Astrocyte of the hippocampus (primary cell): ENCODE results near the gene LHFPL3.
A peak's percentile ranks its signal among the peaks of the same experiment; 100 is the strongest.
"Not testable (repeated sequence)": the region's sequence is repeated elsewhere in the genome, so short reads cannot be mapped to it uniquely, and the experiment has no call there.

Experiments used
- DNase-seq: peaks from one replicate; pipeline ENCODE4 v3.0.0; 2011; ENCODE audit warnings: low read depth, low spot score

LHFPL3 gene

DNA sequence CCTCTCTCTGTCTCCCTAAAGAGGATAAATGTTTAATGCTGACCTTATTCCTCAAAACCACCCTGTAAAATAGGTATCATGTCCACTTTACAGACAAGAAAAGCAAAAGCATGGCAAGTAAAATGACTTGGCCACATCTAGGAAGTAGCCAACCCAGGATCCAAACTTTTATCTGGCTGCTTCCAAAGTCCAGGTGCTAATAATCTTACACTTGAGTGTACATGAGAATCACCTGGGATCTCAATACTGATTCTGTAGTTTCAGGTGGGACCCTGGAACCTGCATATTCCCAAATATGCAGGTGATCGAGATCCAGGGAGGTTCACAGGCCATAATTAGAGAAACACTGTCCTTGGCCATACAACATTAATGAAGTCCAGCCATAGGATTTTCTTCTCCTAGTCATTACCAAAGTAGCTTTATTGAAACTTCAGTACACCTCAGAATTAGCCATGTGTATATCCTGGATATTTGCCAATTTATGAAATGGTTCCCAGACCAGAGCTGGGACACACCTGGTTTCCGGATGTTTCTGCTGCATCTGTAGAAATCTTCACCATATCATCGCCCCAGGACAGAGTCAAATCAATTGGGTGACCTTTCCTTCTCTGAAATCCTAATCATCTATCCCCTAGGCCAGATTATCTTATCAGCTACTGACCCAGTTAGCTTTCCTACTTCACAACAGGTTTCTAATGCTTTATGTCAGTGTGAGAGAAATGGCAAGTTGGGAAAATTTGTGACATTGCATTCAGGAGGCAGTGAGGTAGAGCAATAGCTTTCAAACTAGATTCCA is 566.5 kb downstream of the LHFPL3 start:
- DNase-seq = no peak

DNA sequence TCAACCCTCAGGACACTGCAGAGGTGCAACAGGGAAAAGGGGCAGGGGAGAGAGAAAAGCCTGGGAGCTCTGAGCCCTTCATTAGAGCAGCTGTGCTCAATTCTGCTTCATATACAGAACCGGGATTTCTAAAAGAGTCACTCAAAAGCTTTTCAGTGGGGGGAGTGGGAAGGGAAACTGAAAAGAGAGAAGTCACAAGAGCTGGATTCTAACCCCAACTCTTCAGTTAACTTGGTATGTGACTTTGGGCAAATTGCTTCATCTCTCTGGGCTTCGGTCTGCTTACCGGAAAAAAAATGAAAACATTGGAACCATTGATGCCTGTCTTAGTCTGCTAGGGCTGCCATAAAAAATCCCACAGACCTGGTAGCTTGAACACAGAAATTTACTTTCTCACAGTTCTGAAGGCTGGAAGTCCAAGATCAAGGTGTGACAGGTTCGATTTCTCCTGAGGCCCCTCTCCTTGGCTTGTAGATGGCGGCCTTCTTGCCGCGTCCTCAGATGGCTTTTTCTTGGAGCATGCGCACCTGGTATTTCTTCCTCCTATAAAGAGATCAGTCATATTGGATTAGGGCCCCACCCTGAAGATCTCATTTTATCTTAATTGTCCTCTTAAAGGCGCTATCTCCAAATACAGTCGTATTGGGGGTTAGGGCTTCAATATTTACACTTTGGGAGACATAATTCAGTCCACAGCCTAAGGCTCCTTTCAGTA is 567.3 kb downstream of the LHFPL3 start:
- no peak for DNase-seq

DNA sequence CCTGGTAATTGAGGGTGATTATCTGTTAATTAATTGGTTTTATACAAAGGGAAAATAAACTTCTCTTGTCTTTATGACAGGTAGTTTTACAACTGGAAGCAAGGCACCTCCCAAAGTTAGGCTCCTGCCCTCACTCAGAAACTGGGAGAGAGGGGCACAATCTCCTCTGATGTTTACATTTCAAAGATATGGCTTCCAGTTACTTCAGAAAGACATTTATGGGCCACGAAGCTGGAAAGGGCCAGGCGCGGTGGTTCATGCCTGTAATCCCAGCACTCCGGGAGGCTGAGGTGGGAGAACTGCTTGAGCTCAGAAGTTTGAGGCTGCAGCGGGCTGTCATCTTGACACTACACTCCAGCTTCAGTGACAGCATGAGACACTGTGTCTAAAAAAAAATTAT is 570.0 kb downstream of the LHFPL3 start:
- no peak for DNase-seq

DNA sequence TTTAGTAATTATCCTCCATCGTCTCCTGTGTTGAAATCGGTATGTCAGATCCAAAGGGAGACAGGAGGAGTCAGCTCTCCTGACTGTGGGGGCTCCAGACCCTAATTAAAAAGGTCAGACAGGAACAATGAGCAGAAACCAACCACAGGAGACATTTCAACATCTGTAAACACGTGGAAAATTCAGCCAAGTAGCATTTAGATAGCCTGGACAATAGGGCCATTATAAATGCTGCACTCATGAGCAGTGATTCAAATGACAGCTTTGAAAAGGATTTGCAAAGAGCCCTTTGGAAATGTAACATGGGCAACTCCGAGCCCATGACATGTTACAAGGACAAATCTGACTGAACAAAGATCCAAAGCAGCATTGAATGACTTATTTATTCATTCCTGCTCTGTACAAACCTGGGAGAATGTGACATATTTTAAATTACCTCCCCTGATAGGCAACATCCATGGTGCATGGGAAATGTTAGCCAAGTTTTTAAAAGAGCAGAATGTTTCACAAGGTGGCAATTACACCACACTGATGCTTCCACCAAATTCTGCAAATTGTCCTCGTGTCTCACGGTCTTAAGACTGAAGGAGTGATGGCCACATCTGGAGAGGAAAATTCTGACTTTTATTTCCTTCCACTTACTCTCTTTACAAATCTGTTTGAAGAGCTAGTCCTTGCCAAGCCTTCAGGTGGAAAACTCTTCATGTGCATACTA is 572.3 kb downstream of the LHFPL3 start:
- no peak for DNase-seq

DNA sequence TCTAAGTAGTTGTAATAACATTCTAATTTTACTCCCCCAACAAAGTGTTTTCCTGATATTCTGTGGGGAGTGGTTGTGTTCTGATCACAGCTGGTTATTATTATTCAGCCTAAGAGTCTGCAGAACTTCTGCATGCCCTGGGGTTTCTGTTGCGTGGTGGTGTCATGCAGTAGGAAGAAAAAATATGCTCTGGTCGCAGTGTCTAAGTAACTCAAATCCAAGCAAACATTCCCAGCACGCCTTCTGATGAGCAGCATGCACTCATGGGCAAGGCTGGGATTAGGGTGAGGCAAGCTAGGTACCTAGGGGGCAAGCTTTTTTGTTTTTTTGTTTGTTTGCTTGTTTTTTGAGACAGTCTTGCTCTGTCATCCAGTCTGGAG is 572.8 kb downstream of the LHFPL3 start:
- no peak for DNase-seq

DNA sequence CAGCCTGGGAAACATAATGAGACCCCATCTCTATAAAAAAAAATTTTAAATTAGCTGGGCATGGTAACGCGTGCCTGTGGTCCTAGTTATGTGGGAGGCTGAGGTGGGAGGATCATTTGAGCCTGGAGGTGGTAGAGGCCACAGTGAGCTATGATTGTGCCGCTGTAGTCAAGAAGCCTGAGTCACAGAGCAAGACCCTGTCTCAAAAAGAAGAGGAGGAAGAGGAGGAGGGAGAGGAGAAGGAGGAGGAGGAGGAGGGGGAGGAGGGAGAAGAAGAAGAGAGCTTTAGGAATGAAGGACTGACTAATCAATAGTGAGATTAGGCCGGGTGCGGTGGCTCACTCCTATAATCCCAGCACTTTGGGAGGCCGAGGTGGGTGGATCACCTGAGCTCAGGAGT is 573.8 kb downstream of the LHFPL3 start:
- DNase-seq = no peak

DNA sequence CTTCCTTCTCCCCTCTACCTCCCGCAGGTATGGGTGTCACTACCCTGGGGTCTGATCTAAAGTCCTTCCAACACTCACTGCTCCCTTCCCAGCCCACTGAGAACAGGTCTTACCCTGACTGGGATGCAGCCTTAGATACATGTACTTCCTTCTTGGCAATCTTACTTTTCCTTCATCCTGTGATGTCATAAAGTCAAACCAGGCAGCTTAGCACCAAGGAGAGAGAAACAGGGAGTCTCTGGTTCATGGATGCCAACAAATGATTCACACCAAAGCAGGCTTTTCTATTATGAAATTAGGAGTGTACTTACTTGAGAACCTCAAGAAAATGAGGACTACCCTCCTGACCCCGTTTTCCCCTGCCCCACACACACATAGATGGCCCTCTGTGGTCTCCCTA is 574.6 kb downstream of the LHFPL3 start:
- DNase-seq = no peak

DNA sequence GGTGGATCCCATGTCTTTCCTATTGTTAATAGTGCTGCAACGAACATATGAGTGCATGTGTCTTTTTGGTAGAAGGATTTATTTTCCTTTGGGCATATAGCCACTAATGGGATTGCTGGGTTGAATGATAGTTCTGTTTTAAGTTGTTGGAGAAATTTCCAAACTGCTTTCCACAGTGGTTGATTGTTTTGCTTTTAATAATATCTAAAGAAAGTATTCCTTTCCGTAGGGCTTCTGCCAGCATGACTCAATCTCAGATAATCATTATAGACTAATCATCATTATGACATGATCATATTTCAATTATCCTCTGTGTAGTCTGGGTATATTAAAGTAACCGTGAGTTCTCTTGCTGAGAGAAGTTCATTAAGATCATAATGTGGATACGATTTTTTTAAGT is 575.4 kb downstream of the LHFPL3 start:
- DNase-seq = no peak

DNA sequence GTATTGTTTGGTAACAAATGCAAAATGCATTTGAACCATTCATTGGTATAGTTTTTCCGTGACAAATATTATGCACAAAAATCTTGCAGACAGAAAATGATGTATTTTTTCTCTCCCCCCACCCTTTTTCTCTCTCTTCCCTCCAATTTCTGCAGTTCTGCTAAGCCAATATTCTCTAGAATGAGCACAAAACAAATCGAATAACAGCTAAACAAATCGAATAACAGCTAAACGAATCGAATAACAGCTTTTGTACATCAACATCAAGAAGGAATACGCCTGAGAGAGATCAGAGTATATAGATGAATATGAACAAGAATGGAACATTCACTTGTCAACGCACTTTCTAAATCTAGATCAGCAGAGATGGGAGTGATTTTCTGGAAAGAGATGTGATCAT is 577.6 kb downstream of the LHFPL3 start:
- no peak for DNase-seq

DNA sequence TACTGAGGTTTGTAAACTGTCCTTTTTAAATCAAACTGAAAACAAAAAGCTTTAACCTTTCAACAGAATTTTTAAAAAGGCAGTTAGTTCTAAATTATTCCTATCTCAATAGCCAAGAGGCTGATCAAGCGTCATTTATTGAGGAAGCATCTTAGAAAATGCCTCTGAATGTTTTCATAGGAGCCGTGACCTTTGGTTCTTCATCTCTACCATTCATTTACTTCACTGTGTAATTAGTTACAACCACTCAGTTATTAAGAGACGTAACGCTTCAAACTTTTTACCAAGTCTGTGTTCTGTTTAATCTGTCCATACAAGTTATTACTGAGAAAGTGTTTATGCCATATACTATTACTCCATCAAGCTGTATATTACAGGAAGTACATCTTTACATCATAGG is 578.2 kb downstream of the LHFPL3 start:
- no peak for DNase-seq

DNA sequence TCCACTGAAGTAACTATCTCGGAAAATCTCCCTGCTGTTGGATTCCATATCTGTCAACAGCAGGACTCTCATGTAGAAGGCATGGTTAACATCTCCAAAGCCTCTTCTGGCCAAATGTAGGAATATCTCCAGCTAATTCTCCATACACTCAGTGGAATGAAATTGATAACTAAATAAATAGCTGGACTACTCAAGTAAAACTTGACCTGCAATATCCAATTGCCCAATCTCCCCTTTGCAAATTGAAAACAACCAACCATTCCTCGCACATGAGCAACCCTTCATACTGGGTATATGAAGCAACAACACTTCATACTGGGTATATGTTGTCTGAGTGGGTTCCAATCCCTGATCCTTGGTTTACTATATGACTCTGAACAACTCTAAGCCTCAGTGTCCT is 580.2 kb downstream of the LHFPL3 start:
- DNase-seq = no peak

DNA sequence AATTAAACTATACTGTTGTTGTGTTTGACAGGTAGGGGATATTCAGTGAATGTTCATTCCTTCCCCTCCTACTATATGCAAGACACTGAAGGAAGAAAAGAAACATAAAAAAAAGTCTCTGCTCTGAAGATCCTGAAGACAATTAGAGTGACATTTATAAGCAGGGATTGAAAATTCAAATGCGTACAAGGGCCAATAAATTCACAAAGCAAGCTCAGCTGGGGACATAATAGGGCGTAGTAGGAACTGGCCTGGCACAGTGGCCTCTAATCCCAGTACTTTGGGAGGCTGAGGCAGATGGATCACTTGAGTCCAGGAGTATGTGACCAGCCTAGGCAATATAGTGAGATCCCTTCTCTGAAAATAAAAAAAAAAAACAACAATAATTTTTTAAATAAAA is 580.7 kb downstream of the LHFPL3 start:
- DNase-seq = no peak

DNA sequence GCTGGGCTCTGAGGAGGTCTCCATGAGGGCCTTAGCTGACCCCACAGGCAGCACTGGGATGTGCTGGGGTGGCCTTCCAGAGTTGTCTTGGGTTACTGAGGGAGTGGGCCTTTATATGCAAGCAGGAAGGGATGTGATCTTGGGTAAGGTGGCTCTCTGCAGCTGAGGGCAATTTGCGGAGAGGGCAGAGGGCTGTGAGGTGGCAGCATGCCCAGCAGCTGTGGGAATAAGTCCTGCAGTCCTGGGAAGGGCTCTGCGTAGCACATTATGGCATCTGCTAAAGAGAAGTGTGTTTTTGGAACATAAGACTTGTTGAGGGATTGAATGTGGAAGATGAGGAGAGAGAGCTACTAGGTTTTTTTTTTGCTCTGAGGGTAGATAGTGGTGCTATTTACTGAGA is 586.0 kb downstream of the LHFPL3 start:
- DNase-seq = no peak

DNA sequence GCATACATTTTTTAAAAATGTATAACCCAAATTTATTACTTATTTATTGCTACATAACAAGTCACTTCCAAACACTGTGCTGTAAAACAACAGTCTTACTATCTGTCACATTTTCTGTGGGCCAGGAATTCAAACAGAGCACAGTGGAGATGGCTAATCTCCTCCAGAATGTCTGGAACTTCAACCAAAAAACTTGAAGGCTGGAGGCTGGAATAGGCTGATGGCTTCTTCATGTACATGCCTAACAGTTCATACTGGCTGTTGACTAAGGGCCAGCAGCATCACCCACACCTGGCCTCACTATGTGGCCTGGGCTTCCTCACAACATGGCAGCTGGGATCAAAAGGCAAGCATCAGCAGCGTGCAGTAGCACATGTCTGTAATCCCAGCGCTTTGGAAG is 593.2 kb downstream of the LHFPL3 start:
- DNase-seq = peak; percentile 24

DNA sequence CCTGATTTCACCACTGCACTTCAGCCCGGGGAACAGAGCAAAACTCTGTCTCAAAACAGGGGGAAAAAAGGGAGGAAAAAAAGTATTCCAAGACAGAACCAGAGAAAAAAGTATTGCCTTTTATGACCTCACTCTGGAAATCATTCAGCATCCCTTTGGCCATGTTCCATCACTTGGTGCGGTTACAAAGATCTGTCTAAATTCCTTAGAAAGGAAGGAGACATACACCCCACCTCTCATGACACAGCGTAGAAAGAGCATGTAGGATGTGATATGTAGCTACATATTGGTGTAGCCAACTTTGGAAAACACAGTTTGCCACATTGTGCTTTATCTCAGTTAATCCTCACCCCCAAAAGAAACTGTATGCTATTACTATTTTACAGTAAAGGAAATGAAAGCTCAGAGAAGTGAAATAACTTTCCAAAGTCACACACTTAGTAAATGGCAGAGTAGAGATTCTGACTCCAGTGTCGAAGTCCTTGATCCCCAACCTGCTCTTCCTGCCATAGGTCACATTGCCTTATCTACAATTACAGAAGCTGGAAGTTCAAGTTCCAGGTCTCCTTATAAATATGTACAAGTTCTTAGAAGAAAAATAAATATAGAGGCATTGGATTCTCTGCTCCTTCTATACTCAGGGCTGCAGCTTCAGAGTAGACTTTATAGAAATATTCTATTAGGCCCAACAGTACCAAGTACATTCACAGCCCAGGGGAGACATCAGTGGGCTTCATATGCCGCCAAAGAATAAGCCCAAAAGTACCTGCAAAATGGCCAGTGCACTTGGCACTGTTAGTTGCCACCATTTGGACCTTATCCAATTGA is 594.0 kb downstream of the LHFPL3 start:
- DNase-seq = peak; percentile 46

DNA sequence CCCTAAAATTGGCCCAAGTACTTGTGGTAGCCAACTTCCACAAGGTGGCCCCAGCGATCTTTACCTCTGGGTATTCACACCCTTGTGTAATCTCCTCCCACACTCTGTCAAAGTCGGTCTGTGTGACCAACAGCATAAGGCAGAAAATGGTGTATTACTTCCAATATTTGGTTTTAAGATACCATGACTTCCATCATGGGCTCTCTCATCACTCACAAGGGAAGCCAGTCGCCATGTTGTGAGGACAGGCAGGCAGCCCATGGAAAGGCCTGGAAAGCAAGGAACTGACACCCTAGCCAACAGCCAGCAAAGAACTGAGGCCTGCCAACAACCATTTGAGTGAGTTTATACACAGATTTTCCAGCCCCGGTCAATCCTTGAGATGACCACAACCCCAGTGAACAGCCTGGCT is 594.6 kb downstream of the LHFPL3 start:
- DNase-seq = peak; percentile 89

DNA sequence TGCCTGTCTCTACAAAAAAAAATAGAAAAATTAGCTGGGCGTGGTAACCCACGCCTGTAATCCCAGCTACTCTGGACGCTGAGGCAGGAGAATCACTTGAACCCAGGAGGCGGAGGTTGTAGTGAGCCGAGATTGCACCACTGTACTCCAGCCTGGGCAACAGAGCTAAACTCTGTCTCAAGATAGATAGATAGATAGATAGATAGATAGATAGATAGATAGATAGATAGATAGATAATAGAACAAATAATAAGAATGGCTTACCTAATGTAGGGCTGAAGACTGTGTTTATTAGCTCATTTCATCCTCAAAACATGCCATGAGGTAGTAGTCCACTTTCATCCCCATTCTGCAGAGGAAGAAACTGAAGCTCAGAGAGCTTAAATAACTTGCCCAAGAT is 597.8 kb downstream of the LHFPL3 start:
- not testable (repeated sequence) for DNase-seq

DNA sequence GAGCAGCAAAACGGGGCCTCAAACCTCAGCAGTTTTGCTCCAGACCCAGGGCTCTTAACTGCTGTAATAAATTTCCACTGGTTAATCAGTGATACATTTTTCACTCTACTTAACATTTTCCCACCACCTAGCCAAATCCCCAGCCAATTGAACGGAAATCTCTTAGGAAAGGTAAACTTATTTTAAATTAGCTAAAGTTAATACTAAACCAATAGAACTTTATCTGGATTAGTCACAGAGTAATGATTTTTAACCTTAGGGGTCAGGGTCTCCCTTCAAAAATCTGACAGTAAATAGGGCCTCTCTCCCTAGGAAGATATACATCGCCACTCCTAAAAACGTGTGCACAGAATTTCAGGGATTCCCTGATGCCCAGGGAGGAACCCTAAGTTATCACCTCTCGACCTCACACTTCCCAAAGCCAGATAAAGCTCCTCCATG is 598.2 kb downstream of the LHFPL3 start:
- DNase-seq = no peak

DNA sequence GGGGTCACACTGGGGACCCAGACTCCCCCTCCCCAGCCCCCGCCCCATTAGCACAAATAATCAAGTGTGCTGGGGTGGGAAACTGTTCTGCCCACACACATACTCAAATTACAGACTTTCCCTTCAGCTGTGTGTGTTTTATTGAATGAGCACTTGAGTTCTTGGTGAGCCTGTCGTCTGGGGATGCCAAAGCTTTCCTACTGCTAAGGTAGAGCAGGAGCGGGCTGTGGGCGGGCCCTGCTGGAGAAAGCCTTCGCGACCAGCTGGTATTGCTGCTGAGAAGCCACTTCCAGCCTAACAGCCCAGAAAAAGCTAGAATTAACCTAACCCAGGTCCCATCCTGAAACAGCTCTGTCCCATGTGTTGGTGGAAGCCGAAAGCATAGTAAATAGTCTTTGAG is 598.7 kb downstream of the LHFPL3 start:
- DNase-seq = no peak

DNA sequence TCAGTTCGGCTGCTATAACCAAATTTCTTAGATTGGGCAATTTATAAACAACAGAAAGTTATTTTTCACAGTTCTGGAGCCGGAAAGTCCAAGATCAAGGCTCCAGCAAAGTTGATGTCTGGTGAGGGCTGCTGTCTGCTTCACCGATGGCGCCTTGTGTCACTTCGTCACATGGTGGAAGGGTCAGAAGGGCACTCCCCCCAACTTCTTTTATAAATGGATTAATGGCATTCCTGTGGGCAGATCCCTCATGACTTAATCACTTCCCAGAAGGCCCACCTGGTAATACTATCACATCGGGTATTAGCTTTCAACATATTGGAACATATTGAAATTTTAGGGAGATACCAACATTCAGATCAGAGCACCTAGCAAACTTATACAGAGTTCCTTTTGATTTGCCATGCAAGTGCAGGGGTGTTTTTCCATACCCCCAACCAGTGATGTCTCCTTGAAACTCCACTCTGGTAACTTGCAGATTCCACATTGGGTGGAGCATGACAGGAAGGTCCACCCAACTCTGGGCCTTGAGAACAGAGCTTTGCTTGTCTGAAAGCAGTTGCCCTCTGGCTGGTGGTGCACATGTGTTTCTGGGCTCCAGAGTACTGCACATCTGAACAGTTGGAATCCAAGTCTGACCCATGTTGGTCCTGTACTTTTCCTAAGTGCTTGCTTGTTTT is 600.5 kb downstream of the LHFPL3 start:
- no peak for DNase-seq

DNA sequence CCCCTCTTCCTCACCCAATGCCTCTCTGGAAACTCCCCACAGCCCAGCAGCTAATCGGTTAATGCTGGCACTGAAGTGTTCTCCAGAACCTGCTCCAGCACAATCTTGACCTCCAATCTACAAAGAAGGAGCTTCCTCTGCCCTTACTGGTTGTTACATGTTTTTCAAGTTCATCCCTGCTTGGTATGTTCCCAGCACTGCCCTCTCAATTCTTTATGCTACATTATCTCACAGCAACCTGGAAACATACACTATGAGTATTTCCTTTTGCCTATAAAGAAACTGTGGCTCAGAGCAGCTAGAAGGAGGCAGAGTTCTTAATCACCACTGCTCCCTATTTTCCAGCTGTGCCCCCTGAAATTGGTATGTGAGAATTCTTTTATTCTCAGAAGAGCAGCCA is 601.5 kb downstream of the LHFPL3 start:
- no peak for DNase-seq
